ENCODE measurements around the gene COPB1.

Gene COPB1

GRCh38 chr11:14522245-14522644, 22.6 kb upstream of the COPB1 start:
- TF ChIP-seq ZFP30 (CRISPR knock-in tag; IDR thresholded peaks at IDR 0.05) (no peak), OSR1 (CRISPR knock-in tag; IDR thresholded peaks at IDR 0.05) (no peak), ZFP3 (CRISPR knock-in tag; IDR thresholded peaks at IDR 0.05) (no peak), ISL1 (CRISPR knock-in tag; IDR thresholded peaks at IDR 0.05) (no peak), ARNTL (CRISPR knock-in tag; IDR thresholded peaks at IDR 0.05; ENCODE audit: borderline replicate concordance, low read depth) (no peak), TOX (CRISPR knock-in tag; IDR thresholded peaks at IDR 0.05; ENCODE audit: borderline replicate concordance) (no peak), ZNF8 (CRISPR knock-in tag; IDR thresholded peaks at IDR 0.05) (no peak), GLIS3 (CRISPR knock-in tag; IDR thresholded peaks at IDR 0.05) (no peak), SNAI2 (CRISPR knock-in tag; IDR thresholded peaks at IDR 0.05) (no peak), TSHZ2 (CRISPR knock-in tag; IDR thresholded peaks at IDR 0.05) (no peak)
- no peak for ATAC-seq

- TF ChIP-seq ZNF565 (CRISPR knock-in tag; conservative IDR thresholded peaks at IDR 0.05; ENCODE audit: low read depth): no peak
- no peak for TF ChIP-seq OSR1 (CRISPR knock-in tag; IDR thresholded peaks at IDR 0.05)
- TF ChIP-seq TCF4 (CRISPR knock-in tag; IDR thresholded peaks at IDR 0.05; ENCODE audit: borderline replicate concordance): no peak
- no peak for TF ChIP-seq ESRRG (CRISPR knock-in tag; IDR thresholded peaks at IDR 0.05)
- TF ChIP-seq ZC3H10 (CRISPR knock-in tag; IDR thresholded peaks at IDR 0.05): no peak
- no peak for TF ChIP-seq ZNF8 (CRISPR knock-in tag; IDR thresholded peaks at IDR 0.05)
- TF ChIP-seq GLIS3 (CRISPR knock-in tag; IDR thresholded peaks at IDR 0.05): no peak
- no peak for TF ChIP-seq ARNTL (CRISPR knock-in tag; IDR thresholded peaks at IDR 0.05; ENCODE audit: borderline replicate concordance, low read depth)
- TF ChIP-seq POU6F1 (CRISPR knock-in tag; IDR thresholded peaks at IDR 0.05; ENCODE audit: borderline replicate concordance, low read depth): no peak
- TF ChIP-seq BACH2 (CRISPR knock-in tag; IDR thresholded peaks at IDR 0.05; ENCODE audit: borderline replicate concordance): no peak
- TF ChIP-seq CSRNP3 (CRISPR knock-in tag; IDR thresholded peaks at IDR 0.05): no peak
- no peak for TF ChIP-seq PATZ1 (CRISPR knock-in tag; IDR thresholded peaks at IDR 0.05; ENCODE audit: borderline replicate concordance)
- ATAC-seq: no peak
Measured at GRCh38 chr11:14520747-14521151, 21.1 kb upstream of the COPB1 start.

GRCh38 chr11:14519917-14520746, 20.5 kb upstream of the COPB1 start, which contains the start of gene PSMA1:
Gene PSMA1, minus strand, starts transcription at chr11:14520386. Its CDS starts 87 bp downstream, at chr11:14520299.
- TF ChIP-seq ESRRG (CRISPR knock-in tag; IDR thresholded peaks at IDR 0.05): no peak
- TF ChIP-seq ZNF70 (CRISPR knock-in tag; IDR thresholded peaks at IDR 0.05): no peak
- no peak for TF ChIP-seq ZFP30 (CRISPR knock-in tag; IDR thresholded peaks at IDR 0.05)
- no peak for TF ChIP-seq CSRNP3 (CRISPR knock-in tag; IDR thresholded peaks at IDR 0.05)
- no peak for TF ChIP-seq TOX (CRISPR knock-in tag; IDR thresholded peaks at IDR 0.05; ENCODE audit: borderline replicate concordance)
- no peak for TF ChIP-seq GLIS3 (CRISPR knock-in tag; IDR thresholded peaks at IDR 0.05)
- TF ChIP-seq PATZ1 (CRISPR knock-in tag; IDR thresholded peaks at IDR 0.05; ENCODE audit: borderline replicate concordance): no peak
- TF ChIP-seq RARB (CRISPR knock-in tag; IDR thresholded peaks at IDR 0.05): no peak
- no peak for TF ChIP-seq CREB5 (CRISPR knock-in tag; IDR thresholded peaks at IDR 0.05; ENCODE audit: low read depth)
- peak; percentile 97 for ATAC-seq

Measured in SK-N-SH treated with all-trans-retinoic acid at 6 μM for 48 hours (cell line).